ENCODE results near the gene SLC44A1.

Gene SLC44A1

DNA sequence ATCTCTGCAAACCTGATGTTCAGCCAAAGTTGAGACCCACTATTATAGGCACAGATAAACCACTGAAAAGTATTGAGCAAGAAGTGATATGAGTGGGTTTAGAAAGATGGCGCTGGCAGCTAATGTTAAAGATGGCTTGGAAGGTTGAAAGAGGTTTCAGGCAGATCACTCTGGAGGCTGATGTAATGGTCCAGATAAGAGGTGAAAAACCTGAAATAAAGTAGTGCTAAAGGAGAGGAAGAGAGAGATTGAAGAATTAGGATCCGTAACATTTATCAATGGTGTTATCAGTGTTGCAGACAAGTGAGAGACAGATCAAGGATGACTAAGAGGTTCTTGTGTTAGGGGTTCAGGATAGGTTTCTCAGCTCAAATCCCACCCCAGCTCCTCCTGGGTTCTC lies 58.3 kb downstream of the SLC44A1 start:
- H3K9me3 ChIP-seq (ENCODE audit: control insufficient read depth, low read length), result no peaks in the 10 kb centered on the region
- no peaks in the 10 kb centered on the region for H3K27me3 ChIP-seq (replicated peaks; ENCODE audit: control insufficient read depth, insufficient read depth, low read length)
- no peak overlapping the region for H3K9ac ChIP-seq (ENCODE audit: low read length)
- peaks cover 23% of the 10 kb centered on the region for H3K4me1 ChIP-seq (ENCODE audit: control insufficient read depth, insufficient read depth, low read length)
- no peak for DNase-seq (ENCODE audit: low read depth)
- no peak overlapping the region for H3K4me3 ChIP-seq (ENCODE audit: low read length)
- peaks cover 51% of the 10 kb centered on the region for H3K36me3 ChIP-seq (ENCODE audit: control insufficient read depth, insufficient read depth, low read length, severe bottlenecking)

GRCh38 chr9:105305856-105306255 lies 61.4 kb downstream of the SLC44A1 start:
- Histone ChIP-seq H3K9ac (ENCODE audit: low read length) (no peak overlapping the region), H3K4me1 (ENCODE audit: control insufficient read depth, insufficient read depth, low read length) (no peaks in the 10 kb centered on the region), H3K27me3 (replicated peaks; ENCODE audit: control insufficient read depth, insufficient read depth, low read length) (no peaks in the 10 kb centered on the region), H3K9me3 (ENCODE audit: control insufficient read depth, low read length) (no peaks in the 10 kb centered on the region), H3K36me3 (ENCODE audit: control insufficient read depth, insufficient read depth, low read length, severe bottlenecking) (peaks cover 49% of the 10 kb centered on the region), H3K4me3 (ENCODE audit: low read length) (no peak overlapping the region)
- DNase-seq (ENCODE audit: low read depth), result no peak

- peaks cover 45% of the 10 kb centered on the region for H3K36me3 ChIP-seq (ENCODE audit: control insufficient read depth, insufficient read depth, low read length, severe bottlenecking)
- H3K9ac ChIP-seq (ENCODE audit: low read length), result no peak overlapping the region
- H3K27me3 ChIP-seq (replicated peaks; ENCODE audit: control insufficient read depth, insufficient read depth, low read length), result no peaks in the 10 kb centered on the region
- no peaks in the 10 kb centered on the region for H3K9me3 ChIP-seq (ENCODE audit: control insufficient read depth, low read length)
- no peaks in the 10 kb centered on the region for H3K4me1 ChIP-seq (ENCODE audit: control insufficient read depth, insufficient read depth, low read length)
- no peak overlapping the region for H3K4me3 ChIP-seq (ENCODE audit: low read length)
- DNase-seq (ENCODE audit: low read depth), result no peak
These were observed 62.1 kb downstream of the SLC44A1 start for GRCh38 chr9:105306351-105307140.

DNA sequence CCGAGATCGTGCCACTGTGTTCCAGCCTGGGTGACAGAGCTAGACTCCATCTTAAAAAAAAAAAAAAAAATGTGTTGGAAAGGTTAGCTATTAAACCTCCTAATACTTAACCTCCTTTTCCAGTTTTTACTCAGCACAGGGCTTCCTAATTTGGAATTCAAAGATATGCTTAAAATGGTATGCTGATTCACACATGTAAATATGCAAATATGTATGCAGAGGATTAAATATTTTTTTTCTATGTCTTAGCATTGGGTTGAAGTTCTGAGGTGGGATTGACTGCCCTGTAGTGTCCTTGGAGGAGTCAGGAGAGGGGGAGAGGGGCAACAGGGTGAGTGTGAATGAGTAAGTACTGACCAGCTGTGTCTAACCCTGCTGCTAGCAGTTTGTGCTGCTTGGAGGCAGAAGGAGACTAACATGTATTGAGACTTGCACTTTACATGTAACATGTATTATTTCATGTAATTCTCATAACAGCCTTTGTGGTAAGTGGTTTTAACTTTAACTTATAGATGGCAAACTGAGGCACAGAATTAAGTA lies 63.2 kb downstream of the SLC44A1 start:
- Histone ChIP-seq H3K4me1 (ENCODE audit: control insufficient read depth, insufficient read depth, low read length) (no peaks in the 10 kb centered on the region), H3K9me3 (ENCODE audit: control insufficient read depth, low read length) (no peaks in the 10 kb centered on the region), H3K9ac (ENCODE audit: low read length) (no peak overlapping the region), H3K36me3 (ENCODE audit: control insufficient read depth, insufficient read depth, low read length, severe bottlenecking) (peaks cover 45% of the 10 kb centered on the region), H3K27me3 (replicated peaks; ENCODE audit: control insufficient read depth, insufficient read depth, low read length) (no peaks in the 10 kb centered on the region), H3K4me3 (ENCODE audit: low read length) (no peak overlapping the region)
- DNase-seq (ENCODE audit: low read depth), result no peak

- H3K4me3 ChIP-seq (ENCODE audit: low read length), result no peak overlapping the region
- no peaks in the 10 kb centered on the region for H3K4me1 ChIP-seq (ENCODE audit: control insufficient read depth, insufficient read depth, low read length)
- H3K36me3 ChIP-seq (ENCODE audit: control insufficient read depth, insufficient read depth, low read length, severe bottlenecking), result peaks cover 41% of the 10 kb centered on the region
- no peak for DNase-seq (ENCODE audit: low read depth)
- H3K9ac ChIP-seq (ENCODE audit: low read length), result no peak overlapping the region
- no peaks in the 10 kb centered on the region for H3K27me3 ChIP-seq (replicated peaks; ENCODE audit: control insufficient read depth, insufficient read depth, low read length)
- H3K9me3 ChIP-seq (ENCODE audit: control insufficient read depth, low read length), result no peaks in the 10 kb centered on the region
These were observed 64.2 kb downstream of the SLC44A1 start for GRCh38 chr9:105308461-105309341.

DNA sequence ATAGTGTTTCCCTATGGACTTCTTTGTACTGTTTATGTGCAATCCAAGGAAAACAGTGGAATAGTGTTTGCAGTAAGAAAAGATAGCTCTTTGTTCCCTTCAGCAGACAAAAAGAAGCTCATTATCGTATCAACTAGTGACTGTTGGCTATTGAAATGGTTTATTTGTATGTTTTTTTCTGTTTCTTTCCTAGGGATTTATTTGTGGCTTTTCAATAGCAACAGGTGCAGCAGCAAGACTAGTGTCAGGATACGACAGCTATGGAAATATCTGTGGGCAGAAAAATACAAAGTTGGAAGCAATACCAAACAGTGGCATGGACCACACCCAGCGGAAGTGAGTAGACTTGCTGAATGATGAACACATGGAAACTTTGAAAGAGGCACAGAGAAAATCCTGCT lies 65.1 kb downstream of the SLC44A1 start:
- Histone ChIP-seq H3K27me3 (replicated peaks; ENCODE audit: control insufficient read depth, insufficient read depth, low read length) (no peaks in the 10 kb centered on the region), H3K4me1 (ENCODE audit: control insufficient read depth, insufficient read depth, low read length) (no peaks in the 10 kb centered on the region), H3K4me3 (ENCODE audit: low read length) (no peak overlapping the region), H3K36me3 (ENCODE audit: control insufficient read depth, insufficient read depth, low read length, severe bottlenecking) (peaks cover 35% of the 10 kb centered on the region), H3K9ac (ENCODE audit: low read length) (no peak overlapping the region), H3K9me3 (ENCODE audit: control insufficient read depth, low read length) (no peaks in the 10 kb centered on the region)
- DNase-seq (ENCODE audit: low read depth), result no peak

- no peak for DNase-seq (ENCODE audit: low read depth)
- Histone ChIP-seq H3K27me3 (replicated peaks; ENCODE audit: control insufficient read depth, insufficient read depth, low read length) (no peaks in the 10 kb centered on the region), H3K36me3 (ENCODE audit: control insufficient read depth, insufficient read depth, low read length, severe bottlenecking) (peaks cover 42% of the 10 kb centered on the region), H3K9me3 (ENCODE audit: control insufficient read depth, low read length) (no peaks in the 10 kb centered on the region), H3K4me1 (ENCODE audit: control insufficient read depth, insufficient read depth, low read length) (no peaks in the 10 kb centered on the region), H3K9ac (ENCODE audit: low read length) (no peak overlapping the region), H3K4me3 (ENCODE audit: low read length) (no peak overlapping the region)
These were observed 66.9 kb downstream of the SLC44A1 start for GRCh38 chr9:105311306-105311705.

GRCh38 chr9:105313238-105313637 lies 68.8 kb downstream of the SLC44A1 start:
- no peak for DNase-seq (ENCODE audit: low read depth)
- no peak overlapping the region for H3K4me3 ChIP-seq (ENCODE audit: low read length)
- H3K36me3 ChIP-seq (ENCODE audit: control insufficient read depth, insufficient read depth, low read length, severe bottlenecking), result peaks cover 47% of the 10 kb centered on the region
- H3K4me1 ChIP-seq (ENCODE audit: control insufficient read depth, insufficient read depth, low read length), result no peaks in the 10 kb centered on the region
- H3K9me3 ChIP-seq (ENCODE audit: control insufficient read depth, low read length), result no peaks in the 10 kb centered on the region
- H3K9ac ChIP-seq (ENCODE audit: low read length), result no peak overlapping the region
- no peaks in the 10 kb centered on the region for H3K27me3 ChIP-seq (replicated peaks; ENCODE audit: control insufficient read depth, insufficient read depth, low read length)

- Histone ChIP-seq H3K36me3 (ENCODE audit: control insufficient read depth, insufficient read depth, low read length, severe bottlenecking) (peaks cover 44% of the 10 kb centered on the region), H3K4me3 (ENCODE audit: low read length) (no peak overlapping the region), H3K9ac (ENCODE audit: low read length) (no peak overlapping the region), H3K4me1 (ENCODE audit: control insufficient read depth, insufficient read depth, low read length) (no peaks in the 10 kb centered on the region), H3K9me3 (ENCODE audit: control insufficient read depth, low read length) (no peaks in the 10 kb centered on the region), H3K27me3 (replicated peaks; ENCODE audit: control insufficient read depth, insufficient read depth, low read length) (no peaks in the 10 kb centered on the region)
- no peak for DNase-seq (ENCODE audit: low read depth)
These were observed 72.3 kb downstream of the SLC44A1 start for GRCh38 chr9:105316703-105317102.

DNA sequence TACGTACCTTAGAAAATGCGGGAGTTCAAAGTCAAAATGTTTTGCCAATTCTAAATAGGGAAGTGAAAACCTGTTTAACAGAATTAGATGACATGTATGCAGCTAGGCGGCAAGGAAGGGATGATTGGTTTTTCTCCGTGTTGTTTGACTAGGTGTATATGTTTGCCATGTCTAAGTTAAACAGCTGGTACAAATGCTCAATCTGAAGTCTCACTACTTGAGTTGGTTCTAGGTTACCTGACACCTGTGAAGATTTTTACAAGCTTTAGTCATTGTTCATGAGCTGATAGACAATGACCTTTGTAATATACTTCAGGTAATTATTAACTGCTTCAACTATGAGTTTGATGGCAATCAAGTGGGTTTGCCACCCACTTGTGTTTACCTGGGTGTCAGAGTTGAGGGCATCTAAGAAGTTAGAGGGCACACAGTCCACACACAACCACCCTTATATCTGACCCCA lies 74.3 kb downstream of the SLC44A1 start:
- DNase-seq (ENCODE audit: low read depth), result no peak
- no peaks in the 10 kb centered on the region for H3K9me3 ChIP-seq (ENCODE audit: control insufficient read depth, low read length)
- no peak overlapping the region for H3K4me3 ChIP-seq (ENCODE audit: low read length)
- H3K9ac ChIP-seq (ENCODE audit: low read length), result no peak overlapping the region
- H3K27me3 ChIP-seq (replicated peaks; ENCODE audit: control insufficient read depth, insufficient read depth, low read length), result no peaks in the 10 kb centered on the region
- H3K4me1 ChIP-seq (ENCODE audit: control insufficient read depth, insufficient read depth, low read length), result no peaks in the 10 kb centered on the region
- peaks cover 35% of the 10 kb centered on the region for H3K36me3 ChIP-seq (ENCODE audit: control insufficient read depth, insufficient read depth, low read length, severe bottlenecking)

- no peak overlapping the region for H3K9ac ChIP-seq (ENCODE audit: low read length)
These were observed 74.9 kb downstream of the SLC44A1 start for GRCh38 chr9:105319202-105319813.

More at GRCh38 chr9:105319202-105319813, 74.9 kb downstream of the SLC44A1 start:
- peaks cover 35% of the 10 kb centered on the region for H3K36me3 ChIP-seq (ENCODE audit: control insufficient read depth, insufficient read depth, low read length, severe bottlenecking)
- no peaks in the 10 kb centered on the region for H3K9me3 ChIP-seq (ENCODE audit: control insufficient read depth, low read length)
- H3K4me3 ChIP-seq (ENCODE audit: low read length), result no peak overlapping the region
- H3K27me3 ChIP-seq (replicated peaks; ENCODE audit: control insufficient read depth, insufficient read depth, low read length), result no peaks in the 10 kb centered on the region
- no peak for DNase-seq (ENCODE audit: low read depth)
- no peaks in the 10 kb centered on the region for H3K4me1 ChIP-seq (ENCODE audit: control insufficient read depth, insufficient read depth, low read length)

Measured in adipocyte (in vitro differentiated cells).